Measurements from ENCODE around the gene IFNL1. TPM values are rescaled to one million over a fixed set of nuclear protein-coding genes. Genes with fewer than 3 reads are reported as not detected.
"Not testable (repeated sequence)": the region's sequence is repeated elsewhere in the genome, so short reads cannot be mapped to it uniquely, and the experiment has no call there.

IFNL1 gene
- total RNA-seq, 1 donor: not detected

GRCh38 chr19:39264306-39265290 lies 31.6 kb upstream of the IFNL1 start:
- Histone ChIP-seq H3K9me3 (ENCODE audit: low read depth, low read length) (no peaks in the 10 kb centered on the region), H3K4me1 (ENCODE audit: insufficient read depth, low read length) (peaks cover 4% of the 10 kb centered on the region), H3K4me3 (ENCODE audit: low read length) (no peak overlapping the region), H3K27me3 (ENCODE audit: insufficient read depth, low read length) (peaks cover 39% of the 10 kb centered on the region)

GRCh38 chr19:39265321-39265916 lies 30.8 kb upstream of the IFNL1 start:
- Histone ChIP-seq H3K4me1 (ENCODE audit: insufficient read depth, low read length) (peaks cover 4% of the 10 kb centered on the region), H3K9me3 (ENCODE audit: low read depth, low read length) (no peaks in the 10 kb centered on the region), H3K4me3 (ENCODE audit: low read length) (no peak overlapping the region), H3K27me3 (ENCODE audit: insufficient read depth, low read length) (peaks cover 39% of the 10 kb centered on the region)

GRCh38 chr19:39268085-39268484 lies 28.1 kb upstream of the IFNL1 start, which contains the start of gene IFNL2:
IFNL2 (plus strand) TSS chr19:39268396; CDS start chr19:39268569, 173 bp downstream.
- H3K27me3 ChIP-seq (ENCODE audit: insufficient read depth, low read length): peaks cover 22% of the 10 kb centered on the region
- H3K4me1 ChIP-seq (ENCODE audit: insufficient read depth, low read length); H3K9me3 ChIP-seq (ENCODE audit: low read depth, low read length); H3K4me3 ChIP-seq (ENCODE audit: low read length): not testable (repeated sequence)

- H3K4me3 ChIP-seq (ENCODE audit: low read length); H3K9me3 ChIP-seq (ENCODE audit: low read depth, low read length); H3K4me1 ChIP-seq (ENCODE audit: insufficient read depth, low read length): not testable (repeated sequence)
- peaks cover 16% of the 10 kb centered on the region for H3K27me3 ChIP-seq (ENCODE audit: insufficient read depth, low read length)
Observed at GRCh38 chr19:39268531-39269223, 27.5 kb upstream of the IFNL1 start.

GRCh38 chr19:39269369-39269768 lies 26.8 kb upstream of the IFNL1 start:
- H3K4me3 ChIP-seq (ENCODE audit: low read length); H3K9me3 ChIP-seq (ENCODE audit: low read depth, low read length); H3K4me1 ChIP-seq (ENCODE audit: insufficient read depth, low read length): not testable (repeated sequence)
- H3K27me3 ChIP-seq (ENCODE audit: insufficient read depth, low read length): peaks cover 11% of the 10 kb centered on the region

GRCh38 chr19:39270036-39270871 lies 26.0 kb upstream of the IFNL1 start:
- Histone ChIP-seq H3K27me3 (ENCODE audit: insufficient read depth, low read length) (peaks cover 2% of the 10 kb centered on the region), H3K9me3 (ENCODE audit: low read depth, low read length) (no peaks in the 10 kb centered on the region), H3K4me1 (ENCODE audit: insufficient read depth, low read length) (no peaks in the 10 kb centered on the region)

GRCh38 chr19:39273859-39274258 lies 22.3 kb upstream of the IFNL1 start:
- H3K9me3 ChIP-seq (ENCODE audit: low read depth, low read length); H3K4me3 ChIP-seq (ENCODE audit: low read length); H3K4me1 ChIP-seq (ENCODE audit: insufficient read depth, low read length): not testable (repeated sequence)

More at GRCh38 chr19:39270036-39270871, 26.0 kb upstream of the IFNL1 start:
- no peak overlapping the region for H3K4me3 ChIP-seq (ENCODE audit: low read length)

GRCh38 chr19:39275578-39275977 lies 20.6 kb upstream of the IFNL1 start:
- H3K27me3 ChIP-seq (ENCODE audit: insufficient read depth, low read length): no peaks in the 10 kb centered on the region
- no peaks in the 10 kb centered on the region for H3K4me1 ChIP-seq (ENCODE audit: insufficient read depth, low read length)
- H3K4me3 ChIP-seq (ENCODE audit: low read length): no peak overlapping the region
- H3K9me3 ChIP-seq (ENCODE audit: low read depth, low read length): no peaks in the 10 kb centered on the region

More at GRCh38 chr19:39273859-39274258, 22.3 kb upstream of the IFNL1 start:
- H3K27me3 ChIP-seq (ENCODE audit: insufficient read depth, low read length): not testable (repeated sequence)

GRCh38 chr19:39276740-39277139 lies 19.5 kb upstream of the IFNL1 start:
- Histone ChIP-seq H3K9me3 (ENCODE audit: low read depth, low read length) (no peaks in the 10 kb centered on the region), H3K27me3 (ENCODE audit: insufficient read depth, low read length) (no peaks in the 10 kb centered on the region), H3K4me1 (ENCODE audit: insufficient read depth, low read length) (no peaks in the 10 kb centered on the region), H3K4me3 (ENCODE audit: low read length) (no peak overlapping the region)

- Histone ChIP-seq H3K9me3 (ENCODE audit: low read depth, low read length) (no peaks in the 10 kb centered on the region), H3K27me3 (ENCODE audit: insufficient read depth, low read length) (no peaks in the 10 kb centered on the region), H3K4me3 (ENCODE audit: low read length) (no peak overlapping the region), H3K4me1 (ENCODE audit: insufficient read depth, low read length) (no peaks in the 10 kb centered on the region)
Observed at GRCh38 chr19:39277598-39277997, 18.6 kb upstream of the IFNL1 start.

- Histone ChIP-seq H3K4me1 (ENCODE audit: insufficient read depth, low read length) (no peaks in the 10 kb centered on the region), H3K27me3 (ENCODE audit: insufficient read depth, low read length) (no peaks in the 10 kb centered on the region), H3K4me3 (ENCODE audit: low read length) (no peak overlapping the region), H3K9me3 (ENCODE audit: low read depth, low read length) (no peaks in the 10 kb centered on the region)
Observed at GRCh38 chr19:39282021-39282420, 14.2 kb upstream of the IFNL1 start.

- no peaks in the 10 kb centered on the region for H3K4me1 ChIP-seq (ENCODE audit: insufficient read depth, low read length)
- no peaks in the 10 kb centered on the region for H3K9me3 ChIP-seq (ENCODE audit: low read depth, low read length)
- H3K27me3 ChIP-seq (ENCODE audit: insufficient read depth, low read length): no peaks in the 10 kb centered on the region
- H3K4me3 ChIP-seq (ENCODE audit: low read length): no peak overlapping the region
Observed at GRCh38 chr19:39284032-39284431, 12.2 kb upstream of the IFNL1 start.

GRCh38 chr19:39293394-39293793 lies 2.8 kb upstream of the IFNL1 start:
- Histone ChIP-seq H3K27me3 (ENCODE audit: insufficient read depth, low read length) (no peaks in the 10 kb centered on the region), H3K4me3 (ENCODE audit: low read length) (no peak overlapping the region), H3K9me3 (ENCODE audit: low read depth, low read length) (no peaks in the 10 kb centered on the region), H3K4me1 (ENCODE audit: insufficient read depth, low read length) (peaks cover 7% of the 10 kb centered on the region)

- Histone ChIP-seq H3K9me3 (ENCODE audit: low read depth, low read length) (no peaks in the 10 kb centered on the region), H3K4me3 (ENCODE audit: low read length) (no peak overlapping the region), H3K4me1 (ENCODE audit: insufficient read depth, low read length) (peaks cover 7% of the 10 kb centered on the region), H3K27me3 (ENCODE audit: insufficient read depth, low read length) (no peaks in the 10 kb centered on the region)
Observed at GRCh38 chr19:39296906-39297305, 699 bp downstream of the IFNL1 start.
